CD4-positive, alpha-beta T cell treated with Interleukin-10 for 1 hour (primary cell): ENCODE data around the gene TDRD5.

Source experiments
- DNase-seq: peaks from one replicate; pipeline ENCODE4 v3.0.0-alpha.2; 2020

Gene TDRD5

GRCh38 chr1:179591592-179592580, at the start of gene TDRD5:
Gene TDRD5, plus strand, starts transcription at chr1:179591832. Its CDS starts 784 bp downstream, at chr1:179592616.
- DNase-seq: no peak

GRCh38 chr1:179545321-179545720, 46.3 kb upstream of the TDRD5 start:
- no peak for DNase-seq

GRCh38 chr1:179547021-179547535, 44.6 kb upstream of the TDRD5 start:
- DNase-seq: no peak

- no peak for DNase-seq
Observed at GRCh38 chr1:179548666-179549367, 42.8 kb upstream of the TDRD5 start.

- DNase-seq: no peak
Observed at GRCh38 chr1:179549368-179549700, 42.3 kb upstream of the TDRD5 start.

GRCh38 chr1:179550746-179551682, 40.6 kb upstream of the TDRD5 start:
- no peak for DNase-seq

GRCh38 chr1:179554427-179554826, 37.2 kb upstream of the TDRD5 start:
- no peak for DNase-seq

GRCh38 chr1:179558078-179558477, 33.6 kb upstream of the TDRD5 start:
- DNase-seq: no peak

- DNase-seq: no peak
Observed at GRCh38 chr1:179575497-179576314, 15.9 kb upstream of the TDRD5 start, which contains the start of gene NPHS2. Gene NPHS2, minus strand, starts transcription at chr1:179575948. Its CDS starts 84 bp downstream, at chr1:179575864.

- no peak for DNase-seq
Observed at GRCh38 chr1:179576509-179576908, 15.1 kb upstream of the TDRD5 start.

- no peak for DNase-seq
Observed at GRCh38 chr1:179583771-179584320, 7.8 kb upstream of the TDRD5 start.

GRCh38 chr1:179586107-179586823, 5.4 kb upstream of the TDRD5 start:
- no peak for DNase-seq

- DNase-seq: no peak
Observed at GRCh38 chr1:179587336-179587735, 4.3 kb upstream of the TDRD5 start.

GRCh38 chr1:179588425-179589024, 3.1 kb upstream of the TDRD5 start:
- DNase-seq: no peak

- no peak for DNase-seq
Observed at GRCh38 chr1:179589509-179589908, 2.1 kb upstream of the TDRD5 start.

- no peak for DNase-seq
Observed at GRCh38 chr1:179590671-179591070, 961 bp upstream of the TDRD5 start.

GRCh38 chr1:179591253-179591591, 410 bp upstream of the TDRD5 start:
- DNase-seq: no peak

- no peak for DNase-seq
Observed at GRCh38 chr1:179598631-179599030, 7.0 kb downstream of the TDRD5 start.

- DNase-seq: no peak
Observed at GRCh38 chr1:179599623-179600249, 8.1 kb downstream of the TDRD5 start.

GRCh38 chr1:179601093-179601492, 9.5 kb downstream of the TDRD5 start:
- no peak for DNase-seq
